Measurements from ENCODE around the gene CCDC43. TPM values are rescaled to one million over a fixed set of nuclear protein-coding genes. Genes with fewer than 3 reads are reported as not detected.

Gene CCDC43
- total and polyA plus RNA-seq, 2 of the 13 experiments (the other 11 are each of a cell fraction or from before 2014, with no cell fraction given), result 17.5 to 94.8 TPM

DNA sequence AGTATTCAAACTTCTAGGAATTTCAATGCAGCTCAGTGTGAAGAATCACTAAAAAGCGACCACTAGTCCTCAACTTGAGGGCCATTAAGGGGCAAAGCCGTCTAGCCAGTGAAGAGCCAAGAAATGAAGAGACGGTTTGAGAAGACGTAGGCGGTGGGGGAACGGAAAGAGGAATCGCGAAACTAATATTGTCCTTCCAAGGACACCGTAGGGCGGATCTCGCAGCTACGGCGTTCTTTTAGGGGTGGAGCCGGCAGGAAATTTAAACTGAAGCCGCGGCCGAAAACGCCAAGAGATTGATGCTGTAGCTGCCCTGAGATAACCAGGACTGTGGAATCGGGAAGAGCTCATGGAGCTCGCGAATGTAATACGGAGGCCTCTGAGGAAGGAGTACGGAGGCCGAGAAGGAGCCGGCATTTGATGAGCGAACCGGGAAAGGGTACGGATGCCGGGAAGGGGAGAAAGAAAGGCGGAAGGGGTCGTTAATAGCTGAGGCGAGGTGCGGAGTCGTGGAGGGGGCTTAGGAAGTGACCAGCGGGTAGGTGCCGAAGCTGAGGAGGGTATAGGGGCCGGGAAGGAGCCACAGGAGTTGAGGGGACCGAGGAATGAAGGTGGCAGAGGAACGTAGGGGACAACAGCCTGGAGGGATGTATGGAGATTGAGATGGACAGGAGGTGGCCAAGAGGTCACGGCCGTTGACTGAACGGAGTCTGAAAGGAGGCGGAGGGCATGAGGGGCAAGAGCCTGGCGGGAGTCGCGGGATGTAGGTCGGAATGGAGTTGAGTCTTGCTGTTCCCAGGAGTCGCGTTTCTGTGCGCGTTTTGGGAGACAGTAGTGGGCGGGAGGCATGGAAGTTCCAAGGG lies 19.1 kb upstream of the CCDC43 start, which contains the start of gene DBF4B (continued):
- TF ChIP-seq, protein P1, sequence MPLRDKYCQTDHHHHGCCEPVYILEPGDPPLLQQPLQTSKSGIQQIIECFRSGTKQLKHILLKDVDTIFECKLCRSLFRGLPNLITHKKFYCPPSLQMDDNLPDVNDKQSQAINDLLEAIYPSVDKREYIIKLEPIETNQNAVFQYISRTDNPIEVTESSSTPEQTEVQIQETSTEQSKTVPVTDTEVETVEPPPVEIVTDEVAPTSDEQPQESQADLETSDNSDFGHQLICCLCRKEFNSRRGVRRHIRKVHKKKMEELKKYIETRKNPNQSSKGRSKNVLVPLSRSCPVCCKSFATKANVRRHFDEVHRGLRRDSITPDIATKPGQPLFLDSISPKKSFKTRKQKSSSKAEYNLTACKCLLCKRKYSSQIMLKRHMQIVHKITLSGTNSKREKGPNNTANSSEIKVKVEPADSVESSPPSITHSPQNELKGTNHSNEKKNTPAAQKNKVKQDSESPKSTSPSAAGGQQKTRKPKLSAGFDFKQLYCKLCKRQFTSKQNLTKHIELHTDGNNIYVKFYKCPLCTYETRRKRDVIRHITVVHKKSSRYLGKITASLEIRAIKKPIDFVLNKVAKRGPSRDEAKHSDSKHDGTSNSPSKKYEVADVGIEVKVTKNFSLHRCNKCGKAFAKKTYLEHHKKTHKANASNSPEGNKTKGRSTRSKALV (CRISPR knock-in tag; IDR thresholded peaks at IDR 0.05), result no peak
- TF ChIP-seq ZNF207 (IDR thresholded peaks at IDR 0.05; ENCODE audit: borderline replicate concordance), result no peak
- TF ChIP-seq MEIS1 (CRISPR knock-in tag; IDR thresholded peaks at IDR 0.05; ENCODE audit: borderline replicate concordance), result no peak
- TF ChIP-seq FOXO1 (CRISPR knock-in tag; IDR thresholded peaks at IDR 0.05), result peak; percentile 50; the same call in 1 of the 2 replicates
- TF ChIP-seq SPEN (CRISPR knock-in tag; IDR thresholded peaks at IDR 0.05; ENCODE audit: low read depth), result peak; percentile 77; the same call in 1 of the 2 replicates
- TF ChIP-seq SP2 (CRISPR knock-in tag; IDR thresholded peaks at IDR 0.05), result peak; percentile 53; the same call in 1 of the 2 replicates
- TF ChIP-seq ZNF841 (CRISPR knock-in tag; IDR thresholded peaks at IDR 0.05; ENCODE audit: borderline replicate concordance), result no peak
- TF ChIP-seq DPF2 (CRISPR knock-in tag; IDR thresholded peaks at IDR 0.05; ENCODE audit: borderline replicate concordance, low read depth), result no peak
- peak; percentile 66; the same call in 1 of the 2 replicates for TF ChIP-seq BRF2 (CRISPR knock-in tag; IDR thresholded peaks at IDR 0.05)
- no peak for TF ChIP-seq MAF1 (CRISPR knock-in tag; IDR thresholded peaks at IDR 0.05; ENCODE audit: borderline replicate concordance)
- TF ChIP-seq NAIF1 (CRISPR knock-in tag; IDR thresholded peaks at IDR 0.05; ENCODE audit: borderline replicate concordance), result no peak
- no peak for TF ChIP-seq U2AF1 (optimal IDR thresholded peaks at IDR 0.05; ENCODE audit: low read depth, low read length)
- TF ChIP-seq CBFB (CRISPR knock-in tag; IDR thresholded peaks at IDR 0.05), result peak; percentile 53; the same call in 1 of the 2 replicates
- TF ChIP-seq HNRNPLL (IDR thresholded peaks at IDR 0.05; ENCODE audit: low read depth, low read length, poor library complexity, severe bottlenecking), result no peak
- peak; percentile 31; the same call in 1 of the 2 replicates for TF ChIP-seq KLF11 (CRISPR knock-in tag; IDR thresholded peaks at IDR 0.05)
- TF ChIP-seq, protein P2, sequence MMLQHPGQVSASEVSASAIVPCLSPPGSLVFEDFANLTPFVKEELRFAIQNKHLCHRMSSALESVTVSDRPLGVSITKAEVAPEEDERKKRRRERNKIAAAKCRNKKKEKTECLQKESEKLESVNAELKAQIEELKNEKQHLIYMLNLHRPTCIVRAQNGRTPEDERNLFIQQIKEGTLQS (CRISPR knock-in tag; IDR thresholded peaks at IDR 0.05), result 0 out of 2 replicates have a peak, but pooled peaks have one; percentile 19
- TF ChIP-seq, protein P3, sequence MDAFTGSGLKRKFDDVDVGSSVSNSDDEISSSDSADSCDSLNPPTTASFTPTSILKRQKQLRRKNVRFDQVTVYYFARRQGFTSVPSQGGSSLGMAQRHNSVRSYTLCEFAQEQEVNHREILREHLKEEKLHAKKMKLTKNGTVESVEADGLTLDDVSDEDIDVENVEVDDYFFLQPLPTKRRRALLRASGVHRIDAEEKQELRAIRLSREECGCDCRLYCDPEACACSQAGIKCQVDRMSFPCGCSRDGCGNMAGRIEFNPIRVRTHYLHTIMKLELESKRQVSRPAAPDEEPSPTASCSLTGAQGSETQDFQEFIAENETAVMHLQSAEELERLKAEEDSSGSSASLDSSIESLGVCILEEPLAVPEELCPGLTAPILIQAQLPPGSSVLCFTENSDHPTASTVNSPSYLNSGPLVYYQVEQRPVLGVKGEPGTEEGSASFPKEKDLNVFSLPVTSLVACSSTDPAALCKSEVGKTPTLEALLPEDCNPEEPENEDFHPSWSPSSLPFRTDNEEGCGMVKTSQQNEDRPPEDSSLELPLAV (CRISPR knock-in tag; conservative IDR thresholded peaks at IDR 0.05; ENCODE audit: low read depth), result no peak
- peak; percentile 46 for TF ChIP-seq ZSCAN9 (CRISPR knock-in tag; IDR thresholded peaks at IDR 0.05; ENCODE audit: borderline replicate concordance)
- peak; percentile 29; the same call in 1 of the 2 replicates for TF ChIP-seq ZNF768 (CRISPR knock-in tag; IDR thresholded peaks at IDR 0.05)
- TF ChIP-seq, protein P4, sequence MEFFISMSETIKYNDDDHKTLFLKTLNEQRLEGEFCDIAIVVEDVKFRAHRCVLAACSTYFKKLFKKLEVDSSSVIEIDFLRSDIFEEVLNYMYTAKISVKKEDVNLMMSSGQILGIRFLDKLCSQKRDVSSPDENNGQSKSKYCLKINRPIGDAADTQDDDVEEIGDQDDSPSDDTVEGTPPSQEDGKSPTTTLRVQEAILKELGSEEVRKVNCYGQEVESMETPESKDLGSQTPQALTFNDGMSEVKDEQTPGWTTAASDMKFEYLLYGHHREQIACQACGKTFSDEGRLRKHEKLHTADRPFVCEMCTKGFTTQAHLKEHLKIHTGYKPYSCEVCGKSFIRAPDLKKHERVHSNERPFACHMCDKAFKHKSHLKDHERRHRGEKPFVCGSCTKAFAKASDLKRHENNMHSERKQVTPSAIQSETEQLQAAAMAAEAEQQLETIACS (CRISPR knock-in tag; IDR thresholded peaks at IDR 0.05), result no peak
